ENCODE results near the gene ITPKB. TPM values are rescaled to one million over a fixed set of nuclear protein-coding genes. Genes with fewer than 3 reads are reported as not detected.
"Not testable (repeated sequence)": the region's sequence is repeated elsewhere in the genome, so short reads cannot be mapped to it uniquely, and the experiment has no call there.

The ITPKB gene
- total RNA-seq, 1 donor from 2014 or later: 9.8 TPM

GRCh38 chr1:226728448-226728847, 10.6 kb downstream of the ITPKB start:
- peaks cover 43% of the 10 kb centered on the region for H3K4me1 Mint-ChIP-seq (ENCODE audit: low read depth)
- no peak overlapping the region for H3K27ac Mint-ChIP-seq
- no peaks in the 10 kb centered on the region for H3K27me3 Mint-ChIP-seq
- TF ChIP-seq, protein P1, sequence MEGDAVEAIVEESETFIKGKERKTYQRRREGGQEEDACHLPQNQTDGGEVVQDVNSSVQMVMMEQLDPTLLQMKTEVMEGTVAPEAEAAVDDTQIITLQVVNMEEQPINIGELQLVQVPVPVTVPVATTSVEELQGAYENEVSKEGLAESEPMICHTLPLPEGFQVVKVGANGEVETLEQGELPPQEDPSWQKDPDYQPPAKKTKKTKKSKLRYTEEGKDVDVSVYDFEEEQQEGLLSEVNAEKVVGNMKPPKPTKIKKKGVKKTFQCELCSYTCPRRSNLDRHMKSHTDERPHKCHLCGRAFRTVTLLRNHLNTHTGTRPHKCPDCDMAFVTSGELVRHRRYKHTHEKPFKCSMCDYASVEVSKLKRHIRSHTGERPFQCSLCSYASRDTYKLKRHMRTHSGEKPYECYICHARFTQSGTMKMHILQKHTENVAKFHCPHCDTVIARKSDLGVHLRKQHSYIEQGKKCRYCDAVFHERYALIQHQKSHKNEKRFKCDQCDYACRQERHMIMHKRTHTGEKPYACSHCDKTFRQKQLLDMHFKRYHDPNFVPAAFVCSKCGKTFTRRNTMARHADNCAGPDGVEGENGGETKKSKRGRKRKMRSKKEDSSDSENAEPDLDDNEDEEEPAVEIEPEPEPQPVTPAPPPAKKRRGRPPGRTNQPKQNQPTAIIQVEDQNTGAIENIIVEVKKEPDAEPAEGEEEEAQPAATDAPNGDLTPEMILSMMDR (IDR thresholded peaks at IDR 0.05; ENCODE audit: unreplicated experiment): no peak
- H3K4me3 Mint-ChIP-seq (ENCODE audit: low read depth): no peak overlapping the region
- no peak for DNase-seq (ENCODE audit: low spot score, unreplicated experiment)
- H3K9me3 Mint-ChIP-seq (ENCODE audit: low read depth): no peaks in the 10 kb centered on the region
- H3K36me3 Mint-ChIP-seq (ENCODE audit: insufficient read depth): no peaks in the 10 kb centered on the region

DNA sequence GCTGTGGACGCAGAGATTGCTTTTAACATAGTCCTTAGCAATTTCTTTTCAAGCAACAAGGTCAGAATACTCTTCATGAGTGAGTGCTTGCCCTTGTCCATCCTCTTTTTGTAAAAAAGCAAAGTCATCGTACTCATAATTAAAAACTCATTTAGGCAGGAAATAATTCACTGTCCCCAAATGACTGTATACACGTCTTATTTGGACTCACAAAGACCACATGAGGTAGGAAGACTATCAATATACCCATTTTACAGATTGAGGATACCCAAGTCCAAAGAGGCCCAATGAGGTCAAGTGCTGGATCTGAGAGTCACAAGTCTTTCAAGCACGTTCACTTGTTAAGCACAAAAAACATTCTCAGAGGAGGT, 13.2 kb downstream of the ITPKB start:
- Mint-ChIP-seq H3K4me1 (ENCODE audit: low read depth) (peaks cover 36% of the 10 kb centered on the region), H3K9me3 (ENCODE audit: low read depth) (no peaks in the 10 kb centered on the region), H3K27me3 (no peaks in the 10 kb centered on the region), H3K4me3 (ENCODE audit: low read depth) (no peak overlapping the region), H3K36me3 (ENCODE audit: insufficient read depth) (no peaks in the 10 kb centered on the region), H3K27ac (no peak overlapping the region)
- TF ChIP-seq, protein P1 (IDR thresholded peaks at IDR 0.05; ENCODE audit: unreplicated experiment): no peak
- DNase-seq (ENCODE audit: low spot score, unreplicated experiment): no peak

- DNase-seq (ENCODE audit: low spot score, unreplicated experiment): no peak
- TF ChIP-seq, protein P1 (IDR thresholded peaks at IDR 0.05; ENCODE audit: unreplicated experiment): no peak
- Mint-ChIP-seq H3K4me3 (ENCODE audit: low read depth) (no peak overlapping the region), H3K36me3 (ENCODE audit: insufficient read depth) (no peaks in the 10 kb centered on the region), H3K27ac (peak overlapping the region; percentile 81), H3K9me3 (ENCODE audit: low read depth) (no peaks in the 10 kb centered on the region), H3K4me1 (ENCODE audit: low read depth) (peaks cover 34% of the 10 kb centered on the region), H3K27me3 (no peaks in the 10 kb centered on the region)
Measured at GRCh38 chr1:226723657-226724532, 15.2 kb downstream of the ITPKB start.

DNA sequence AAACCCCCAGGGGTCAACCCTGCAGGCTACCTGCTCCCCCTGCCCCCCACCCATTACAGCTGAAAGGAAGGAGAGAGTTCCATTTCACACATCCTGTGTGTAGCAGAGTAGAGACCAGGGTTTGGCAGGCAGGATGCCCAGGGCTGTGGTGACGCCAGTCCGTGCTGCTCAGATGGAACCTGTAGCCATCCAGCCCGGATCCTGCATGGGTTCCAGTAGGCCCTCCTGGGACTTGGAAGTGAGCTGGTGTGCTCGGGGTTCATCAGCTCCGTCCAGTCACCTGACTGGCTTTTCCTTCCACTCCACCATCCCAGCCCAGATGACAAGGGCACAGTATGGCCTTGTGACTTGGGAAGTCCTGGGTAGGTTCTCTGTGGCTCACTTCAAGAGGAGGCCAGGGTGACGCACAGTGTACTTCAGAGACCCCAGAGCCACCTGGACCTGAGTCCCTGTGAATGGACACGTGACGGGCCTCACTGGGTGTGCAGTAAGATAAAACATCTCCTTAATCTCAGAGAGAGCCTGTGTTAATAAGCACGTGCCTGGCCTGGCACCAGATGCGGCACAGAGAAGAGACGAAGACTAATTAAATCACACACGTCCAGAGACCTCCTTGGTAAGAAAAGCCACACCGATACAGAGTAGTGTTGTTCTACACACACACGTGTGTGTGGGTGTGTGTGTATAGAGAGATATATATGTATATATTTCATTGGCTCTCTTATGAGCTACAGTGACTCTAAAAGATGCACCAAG, 16.0 kb downstream of the ITPKB start:
- Mint-ChIP-seq H3K27ac (no peak overlapping the region), H3K4me1 (ENCODE audit: low read depth) (peaks cover 26% of the 10 kb centered on the region), H3K27me3 (no peaks in the 10 kb centered on the region), H3K36me3 (ENCODE audit: insufficient read depth) (no peaks in the 10 kb centered on the region), H3K9me3 (ENCODE audit: low read depth) (no peaks in the 10 kb centered on the region), H3K4me3 (ENCODE audit: low read depth) (no peak overlapping the region)
- DNase-seq (ENCODE audit: low spot score, unreplicated experiment): no peak
- TF ChIP-seq, protein P1 (IDR thresholded peaks at IDR 0.05; ENCODE audit: unreplicated experiment): no peak

DNA sequence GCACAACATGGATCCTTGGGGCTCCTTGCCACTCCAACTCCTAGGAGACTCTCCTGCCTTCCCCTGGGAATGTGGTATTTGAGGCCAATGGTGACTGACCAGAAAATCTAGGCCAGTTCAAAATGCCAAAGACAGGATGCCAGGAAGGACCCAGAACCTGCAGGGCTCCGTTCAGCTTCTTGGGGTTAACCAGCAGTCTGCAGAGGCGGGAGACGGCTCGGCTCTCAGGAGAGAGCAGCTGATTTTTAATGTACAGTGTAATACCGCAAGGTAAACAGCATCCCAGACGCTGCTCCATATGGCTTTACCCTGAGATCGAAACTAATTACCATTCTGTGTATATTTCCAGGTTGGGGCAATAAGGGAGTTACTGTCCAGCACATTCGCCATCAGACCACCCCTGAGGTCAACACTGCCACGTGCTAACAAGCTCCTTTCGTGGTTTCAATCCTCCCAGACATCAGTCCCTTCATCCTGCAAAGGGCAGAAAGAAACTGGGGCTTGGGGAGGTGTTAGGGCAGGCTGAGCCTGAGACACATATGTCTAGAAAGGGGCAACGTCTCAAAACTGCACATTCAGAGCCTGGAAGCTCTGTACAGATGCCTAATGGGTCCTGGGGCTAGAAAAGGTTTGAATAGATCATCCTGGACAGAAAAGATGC, 16.7 kb downstream of the ITPKB start:
- TF ChIP-seq, protein P1 (IDR thresholded peaks at IDR 0.05; ENCODE audit: unreplicated experiment): no peak
- no peaks in the 10 kb centered on the region for H3K9me3 Mint-ChIP-seq (ENCODE audit: low read depth)
- no peak overlapping the region for H3K4me3 Mint-ChIP-seq (ENCODE audit: low read depth)
- H3K27ac Mint-ChIP-seq: no peak overlapping the region
- H3K4me1 Mint-ChIP-seq (ENCODE audit: low read depth): peaks cover 21% of the 10 kb centered on the region
- no peaks in the 10 kb centered on the region for H3K36me3 Mint-ChIP-seq (ENCODE audit: insufficient read depth)
- DNase-seq (ENCODE audit: low spot score, unreplicated experiment): no peak
- no peaks in the 10 kb centered on the region for H3K27me3 Mint-ChIP-seq

DNA sequence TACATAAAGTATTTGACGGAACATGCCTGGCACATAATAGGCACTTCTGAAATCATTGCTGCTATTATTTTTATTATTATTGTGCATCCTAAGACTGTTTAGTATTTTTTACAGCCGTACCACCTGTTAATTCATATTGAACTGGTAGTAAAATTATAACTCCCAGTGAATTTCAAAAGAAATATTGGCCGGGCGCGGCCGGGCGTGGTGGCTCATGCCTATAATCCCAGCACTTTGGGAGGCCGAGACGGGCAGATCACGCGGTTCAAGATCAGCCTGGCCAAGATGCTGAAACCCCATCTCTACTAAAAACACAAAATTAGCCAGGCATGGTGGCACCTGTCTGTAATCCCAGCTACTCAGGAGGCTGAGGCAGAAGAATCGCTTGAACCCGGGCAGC, 18.5 kb downstream of the ITPKB start:
- not testable (repeated sequence) for H3K4me3 Mint-ChIP-seq (ENCODE audit: low read depth); H3K9me3 Mint-ChIP-seq (ENCODE audit: low read depth); H3K27me3 Mint-ChIP-seq; H3K27ac Mint-ChIP-seq; H3K36me3 Mint-ChIP-seq (ENCODE audit: insufficient read depth); DNase-seq (ENCODE audit: low spot score, unreplicated experiment)
- peaks cover 19% of the 10 kb centered on the region for H3K4me1 Mint-ChIP-seq (ENCODE audit: low read depth)
